HG02885 (cell line): ENCODE data around the gene POLR1D.

Source experiments
- ATAC-seq: cut with Tn5 transposase; IDR thresholded peaks from one replicate; pipeline ENCODE4 v1.9.1; 2021; ENCODE audit warnings: mild to moderate bottlenecking; ENCODE audit not compliant: unreplicated experiment, poor library complexity

POLR1D gene

GRCh38 chr13:27637289-27637626 lies 15.6 kb downstream of the POLR1D start:
- no peak for ATAC-seq

GRCh38 chr13:27638001-27638400 lies 16.3 kb downstream of the POLR1D start:
- no peak for ATAC-seq

GRCh38 chr13:27638521-27638920 lies 16.8 kb downstream of the POLR1D start:
- ATAC-seq = no peak

- no peak for ATAC-seq
Observed at GRCh38 chr13:27639186-27639585, 17.5 kb downstream of the POLR1D start.

- no peak for ATAC-seq
Observed at GRCh38 chr13:27641711-27642502, 20.2 kb downstream of the POLR1D start.

GRCh38 chr13:27643334-27644132 lies 21.8 kb downstream of the POLR1D start:
- ATAC-seq = no peak

GRCh38 chr13:27644302-27644701 lies 22.6 kb downstream of the POLR1D start:
- no peak for ATAC-seq

- no peak for ATAC-seq
Observed at GRCh38 chr13:27650312-27650711, 28.6 kb downstream of the POLR1D start.

- no peak for ATAC-seq
Observed at GRCh38 chr13:27654059-27654458, 32.4 kb downstream of the POLR1D start.

GRCh38 chr13:27654816-27655215 lies 33.1 kb downstream of the POLR1D start:
- no peak for ATAC-seq

- no peak for ATAC-seq
Observed at GRCh38 chr13:27657724-27658123, 36.0 kb downstream of the POLR1D start.

GRCh38 chr13:27658546-27658945 lies 36.9 kb downstream of the POLR1D start:
- no peak for ATAC-seq

GRCh38 chr13:27659145-27659865 lies 37.6 kb downstream of the POLR1D start:
- ATAC-seq = no peak

GRCh38 chr13:27660511-27660910 lies 38.8 kb downstream of the POLR1D start:
- ATAC-seq = no peak

- ATAC-seq = no peak
Observed at GRCh38 chr13:27661017-27661416, 39.3 kb downstream of the POLR1D start.

GRCh38 chr13:27662738-27663470 lies 41.2 kb downstream of the POLR1D start:
- ATAC-seq = no peak

- ATAC-seq = no peak
Observed at GRCh38 chr13:27663947-27664346, 42.3 kb downstream of the POLR1D start.

- ATAC-seq = no peak
Observed at GRCh38 chr13:27665333-27665732, 43.6 kb downstream of the POLR1D start.

GRCh38 chr13:27665761-27666160 lies 44.1 kb downstream of the POLR1D start:
- no peak for ATAC-seq

- ATAC-seq = no peak
Observed at GRCh38 chr13:27666951-27667350, 45.3 kb downstream of the POLR1D start.
